Spleen (tissue), 7 donors: Measurements from ENCODE around the gene THSD4.

ENCODE experiments used
- CTCF ChIP-seq, 11 experiments: fragments of 200-600 bp in 7 of 11; fragments of 450-650 bp in 4 of 11; sonication (generic) in 4 of 11; IDR thresholded peaks in 8 of 11; conservative IDR thresholded peaks in 3 of 11; 1 replicate in 7 of 11; 2 replicates in 4 of 11; pipeline versions ENCODE4 v1.4.0 to v1.8.0; 2016 to 2021; ENCODE audit warnings: antibody characterized with exemption in 11 of 11, inconsistent platforms in 4 of 11, mild to moderate bottlenecking in 1 of 11
- POLR2A ChIP-seq, 3 donors: fragments of 450-650 bp; IDR thresholded peaks; one replicate each; pipeline ENCODE4 v1.5.1; 2017; ENCODE audit warnings: antibody characterized with exemption in 3 of 3, mild to moderate bottlenecking in 1 of 3
- POLR2AphosphoS5 ChIP-seq, 3 donors: sonication (generic); formaldehyde crosslinking; IDR thresholded peaks; one replicate each; pipeline ENCODE4 v1.5.1; 2017; ENCODE audit warnings: antibody characterized with exemption in 3 of 3
- donor health status: DM: no; HTN: no; CAD: no; lungs with moderate emphysema.
- donor health status: DM: no; HTN: no; CAD: no.
- donor health status: DM: no; HTN: no; CAD: no.

- TF ChIP-seq CTCF (IDR thresholded peaks at IDR 0.05 in 8 of 11, conservative IDR thresholded peaks at IDR 0.05 in 3 of 11), result no peak
- no peak for TF ChIP-seq POLR2A (IDR thresholded peaks at IDR 0.05)
- no peak for TF ChIP-seq POLR2AphosphoS5 (IDR thresholded peaks at IDR 0.05)
Observed at GRCh38 chr15:71146580-71146982, 31.3 kb downstream of the THSD4 start.
